ENCODE results near the gene EDC4. TPM values are rescaled to one million over a fixed set of nuclear protein-coding genes. Genes with fewer than 3 reads are reported as not detected.

EDC4 gene
- total RNA-seq, 1 experiment from 2014 or later = 100 TPM

- no peak for TF ChIP-seq REST (IDR thresholded peaks at IDR 0.05; ENCODE audit: low read depth)
- peak; percentile 78 for TF ChIP-seq POLR2AphosphoS5 (IDR thresholded peaks at IDR 0.05; ENCODE audit: low read depth, low read length)
- no peak for TF ChIP-seq JUND (IDR thresholded peaks at IDR 0.05)
- TF ChIP-seq CEBPB (IDR thresholded peaks at IDR 0.05; ENCODE audit: low read depth) = no peak
- no peak for TF ChIP-seq ATF3 (IDR thresholded peaks at IDR 0.05)
- TF ChIP-seq CTCF (IDR thresholded peaks at IDR 0.05 in 2 of 3, conservative IDR thresholded peaks at IDR 0.05 in 1 of 3; ENCODE audit: borderline replicate concordance in 1 of 3, insufficient read depth in 1 of 3, low read depth in 2 of 3, low read length in 2 of 3) = no peak
- no peak for TF ChIP-seq EZH2 (IDR thresholded peaks at IDR 0.05)
- no peak for TF ChIP-seq CBX3 (IDR thresholded peaks at IDR 0.05; ENCODE audit: low read depth)
- no peak for TF ChIP-seq TCF7L2 (IDR thresholded peaks at IDR 0.05; ENCODE audit: borderline replicate concordance, extremely low read depth, insufficient read depth, insufficient read length)
- TF ChIP-seq ELF1 (IDR thresholded peaks at IDR 0.05; ENCODE audit: borderline replicate concordance, low read depth) = no peak; the same call in 1 of the 2 replicates
- no peak for TF ChIP-seq SRF (IDR thresholded peaks at IDR 0.05; ENCODE audit: low read depth)
- no peak for TF ChIP-seq RAD21 (IDR thresholded peaks at IDR 0.05; ENCODE audit: low read depth)
- TF ChIP-seq SIN3A (IDR thresholded peaks at IDR 0.05; ENCODE audit: low read depth) = no peak
These were observed 26.4 kb upstream of the EDC4 start, which contains the start of gene NUTF2 (continued) for GRCh38 chr16:67846320-67847063.
